Measurements from ENCODE around the gene ABT1. TPM values are rescaled to one million over a fixed set of nuclear protein-coding genes. Genes with fewer than 3 reads are reported as not detected.

The ABT1 gene
- total RNA-seq, 2 experiments from 2014 or later, result 39.8 to 40.4 TPM

DNA sequence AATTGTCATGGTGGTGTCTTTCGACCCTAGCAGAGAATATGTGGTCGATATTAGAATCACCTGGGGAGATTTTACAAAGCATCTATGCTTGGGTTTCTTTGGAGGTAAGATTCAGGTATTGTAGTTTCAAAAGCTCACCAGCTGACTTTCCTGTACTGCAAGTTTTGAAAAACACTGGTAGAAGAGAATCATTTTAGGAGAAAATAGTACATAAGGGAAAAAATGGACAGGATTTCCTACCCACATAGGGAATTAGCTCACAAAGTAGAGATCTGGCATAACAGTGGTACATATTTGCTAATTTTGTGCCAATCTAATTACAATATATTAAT, 27.4 kb upstream of the ABT1 start:
- POLR2A ChIA-PET, result interaction anchor here (0.7 to 3.2 kb wide), 23 partner anchors 8 to 563 kb away, joined by 3 to 65 read pairs (median 9); partner anchors contain the start of gene HMGN4
- intact Hi-C loops (cut with DNase I, micrococcal nuclease), result loop anchor here (1.0 to 5.0 kb wide), 4 partner anchors 227 to 1968 kb away; no protein-coding TSS in a partner anchor
- Histone ChIP-seq H3K4me1 (ENCODE audit: insufficient read depth, low read length) (peaks cover 21% of the 10 kb centered on the region), H3K36me3 (ENCODE audit: insufficient read depth, low read length) (no peaks in the 10 kb centered on the region), H3K4me3 (ENCODE audit: low read length) (peak overlapping the region; percentile 55), H3K27me3 (ENCODE audit: control insufficient read depth in 1 of 2, insufficient read depth in 2 of 2, low read length in 2 of 2) (no peaks in the 10 kb centered on the region), H3K9me3 (ENCODE audit: control insufficient read depth in 1 of 2, insufficient read depth in 1 of 2, low read length in 2 of 2) (peaks cover 0 to 10% of the 10 kb centered on the region in 2 experiments), H3K27ac (ENCODE audit: low read depth in 1 of 2, low read length in 2 of 2) (no peak overlapping the region)
- peak overlapping the region; percentile 100 for H3K27ac Mint-ChIP-seq
- H3K27me3 Mint-ChIP-seq, result peaks cover 16% of the 10 kb centered on the region
- DNase-seq (no peak), ATAC-seq (ENCODE audit: poor library complexity) (no peak)
- TF ChIP-seq, protein P1, sequence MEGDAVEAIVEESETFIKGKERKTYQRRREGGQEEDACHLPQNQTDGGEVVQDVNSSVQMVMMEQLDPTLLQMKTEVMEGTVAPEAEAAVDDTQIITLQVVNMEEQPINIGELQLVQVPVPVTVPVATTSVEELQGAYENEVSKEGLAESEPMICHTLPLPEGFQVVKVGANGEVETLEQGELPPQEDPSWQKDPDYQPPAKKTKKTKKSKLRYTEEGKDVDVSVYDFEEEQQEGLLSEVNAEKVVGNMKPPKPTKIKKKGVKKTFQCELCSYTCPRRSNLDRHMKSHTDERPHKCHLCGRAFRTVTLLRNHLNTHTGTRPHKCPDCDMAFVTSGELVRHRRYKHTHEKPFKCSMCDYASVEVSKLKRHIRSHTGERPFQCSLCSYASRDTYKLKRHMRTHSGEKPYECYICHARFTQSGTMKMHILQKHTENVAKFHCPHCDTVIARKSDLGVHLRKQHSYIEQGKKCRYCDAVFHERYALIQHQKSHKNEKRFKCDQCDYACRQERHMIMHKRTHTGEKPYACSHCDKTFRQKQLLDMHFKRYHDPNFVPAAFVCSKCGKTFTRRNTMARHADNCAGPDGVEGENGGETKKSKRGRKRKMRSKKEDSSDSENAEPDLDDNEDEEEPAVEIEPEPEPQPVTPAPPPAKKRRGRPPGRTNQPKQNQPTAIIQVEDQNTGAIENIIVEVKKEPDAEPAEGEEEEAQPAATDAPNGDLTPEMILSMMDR (IDR thresholded peaks at IDR 0.05), result no peak
- H3K9me3 Mint-ChIP-seq, result peaks cover 9% of the 10 kb centered on the region
- peak overlapping the region; percentile 97 for H3K4me3 Mint-ChIP-seq
- peaks cover 29% of the 10 kb centered on the region for H3K4me1 Mint-ChIP-seq (ENCODE audit: low read depth)
- H3K36me3 Mint-ChIP-seq (ENCODE audit: low read depth), result peaks cover 30% of the 10 kb centered on the region
- CTCF ChIA-PET, result interaction anchor here (0.8 to 2.5 kb wide), 13 partner anchors 15 to 445 kb away, joined by 3 to 18 read pairs (median 4); partner anchors contain the start of gene HMGN4

DNA sequence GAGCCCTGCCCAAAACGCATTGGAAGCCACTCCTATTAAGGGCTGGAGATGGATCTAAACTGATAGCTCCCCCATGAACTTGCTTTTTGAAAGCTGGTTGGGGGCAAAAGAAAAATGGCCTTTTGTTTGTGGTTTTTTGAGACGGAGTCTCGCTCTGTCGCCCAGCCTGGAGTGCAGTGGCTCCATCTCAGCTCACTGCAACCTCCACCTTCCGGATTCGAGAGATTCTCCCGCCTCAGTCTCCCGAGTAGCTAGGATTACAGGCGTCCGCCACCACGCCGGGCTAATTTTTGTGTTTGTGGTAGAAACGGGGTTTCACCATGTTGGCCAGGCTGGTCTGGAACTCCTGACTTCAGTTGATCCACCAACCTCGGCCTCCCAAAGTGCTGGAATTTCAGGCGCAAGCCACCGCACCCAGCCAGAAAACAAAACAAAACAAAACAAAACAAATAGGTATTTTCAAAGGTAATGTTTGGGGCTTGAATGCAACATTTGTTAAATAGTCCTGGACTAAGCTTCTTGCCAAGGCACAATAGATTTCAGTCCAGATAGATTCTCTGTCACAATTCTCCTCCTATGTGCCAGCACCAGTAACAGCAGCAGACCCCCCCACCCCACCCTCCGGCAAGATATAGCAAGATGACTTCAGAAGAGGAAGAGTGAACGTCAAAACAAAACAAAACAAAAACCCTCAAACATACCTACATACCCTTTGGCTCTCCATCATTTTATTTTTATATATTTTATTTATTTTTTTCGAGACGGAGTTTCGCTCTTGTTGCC, 26.5 kb upstream of the ABT1 start:
- ATAC-seq (ENCODE audit: poor library complexity) (no peak), DNase-seq (peak in 1 of 14 experiments; percentile 61)
- ChIA-PET POLR2A (interaction anchor here (0.7 to 3.2 kb wide), 19 partner anchors 18 to 562 kb away, joined by 3 to 65 read pairs (median 9); partner anchors contain the start of gene HMGN4), CTCF (interaction anchor here (0.8 to 3.8 kb wide), 7 partner anchors 25 to 446 kb away, joined by 3 to 31 read pairs (median 6); a partner anchor contains a TSS)
- intact Hi-C loops (cut with DNase I, micrococcal nuclease), result no loop called here
- H3K4me3 Mint-ChIP-seq, result peak overlapping the region; percentile 97
- H3K27ac Mint-ChIP-seq, result peak overlapping the region; percentile 50
- Histone ChIP-seq H3K27ac (ENCODE audit: low read depth in 1 of 2, low read length in 2 of 2) (no peak overlapping the region), H3K4me3 (ENCODE audit: low read length) (no peak overlapping the region), H3K27me3 (ENCODE audit: control insufficient read depth in 1 of 2, insufficient read depth in 2 of 2, low read length in 2 of 2) (no peaks in the 10 kb centered on the region), H3K9me3 (ENCODE audit: control insufficient read depth in 1 of 2, insufficient read depth in 1 of 2, low read length in 2 of 2) (peaks cover 0 to 10% of the 10 kb centered on the region in 2 experiments), H3K4me1 (ENCODE audit: insufficient read depth, low read length) (peaks cover 21% of the 10 kb centered on the region), H3K36me3 (ENCODE audit: insufficient read depth, low read length) (no peaks in the 10 kb centered on the region)
- TF ChIP-seq, protein P1 (IDR thresholded peaks at IDR 0.05), result no peak
- peaks cover 30% of the 10 kb centered on the region for H3K36me3 Mint-ChIP-seq (ENCODE audit: low read depth)
- peaks cover 9% of the 10 kb centered on the region for H3K9me3 Mint-ChIP-seq
- H3K27me3 Mint-ChIP-seq, result peaks cover 16% of the 10 kb centered on the region
- peaks cover 29% of the 10 kb centered on the region for H3K4me1 Mint-ChIP-seq (ENCODE audit: low read depth)

DNA sequence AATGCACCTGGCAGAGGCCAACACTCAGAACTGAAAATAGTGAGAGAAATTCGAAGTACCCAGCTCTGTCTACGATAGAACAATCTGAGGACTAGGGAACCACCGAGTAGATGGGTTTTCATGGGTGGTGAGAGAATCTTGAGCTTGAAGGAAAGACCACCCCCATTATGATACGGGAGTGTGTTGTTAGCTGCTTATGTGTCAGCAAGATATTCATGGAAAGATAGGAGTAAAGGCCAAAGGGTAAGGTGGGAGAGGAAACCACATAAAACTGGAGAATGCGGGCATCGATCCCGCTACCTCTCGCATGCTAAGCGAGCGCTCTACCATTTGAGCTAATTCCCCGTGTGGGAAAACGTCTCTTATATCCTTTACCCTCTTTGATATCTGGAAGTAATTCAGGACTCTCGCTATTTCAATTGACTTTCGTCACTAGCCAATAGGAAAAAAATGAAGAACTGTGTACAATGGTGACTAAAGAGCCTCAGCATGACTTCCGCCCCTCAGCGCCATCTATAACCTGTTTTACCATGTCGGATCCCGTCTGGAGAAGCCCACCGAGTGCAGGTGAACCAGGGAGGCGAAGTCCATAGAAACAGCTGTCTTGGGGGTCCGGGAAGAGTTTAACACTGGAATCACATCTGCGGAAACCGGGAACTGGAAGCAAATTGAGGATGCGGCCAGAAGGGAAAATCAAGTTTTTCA, 25.0 kb upstream of the ABT1 start:
- intact Hi-C loops (cut with DNase I, micrococcal nuclease), result loop anchor here in 1 of 2 experiments (1.0 kb wide), 2 partner anchors 18 to 25 kb away; partner anchors contain the start of gene ABT1
- TF ChIP-seq, protein P1 (IDR thresholded peaks at IDR 0.05), result no peak
- Histone ChIP-seq H3K27me3 (ENCODE audit: control insufficient read depth in 1 of 2, insufficient read depth in 2 of 2, low read length in 2 of 2) (no peaks in the 10 kb centered on the region), H3K4me1 (ENCODE audit: insufficient read depth, low read length) (peaks cover 21% of the 10 kb centered on the region), H3K27ac (ENCODE audit: low read depth in 1 of 2, low read length in 2 of 2) (peak overlapping the region in 1 of 2 donors; percentile 18), H3K36me3 (ENCODE audit: insufficient read depth, low read length) (no peaks in the 10 kb centered on the region), H3K4me3 (ENCODE audit: low read length) (peak overlapping the region; percentile 56), H3K9me3 (ENCODE audit: control insufficient read depth in 1 of 2, insufficient read depth in 1 of 2, low read length in 2 of 2) (peaks cover 0 to 10% of the 10 kb centered on the region in 2 experiments)
- POLR2A ChIA-PET, result interaction anchor here (0.6 to 2.0 kb wide), 16 partner anchors 18 to 1266 kb away, joined by 3 to 14 read pairs (median 3); a partner anchor contains a TSS
- peaks cover 9% of the 10 kb centered on the region for H3K9me3 Mint-ChIP-seq
- CTCF ChIA-PET, result interaction anchor here (0.6 to 3.8 kb wide), 18 partner anchors 10 to 1299 kb away, joined by 3 to 31 read pairs (median 4); partner anchors contain the start of gene HMGN4
- peaks cover 30% of the 10 kb centered on the region for H3K4me1 Mint-ChIP-seq (ENCODE audit: low read depth)
- peak overlapping the region; percentile 92 for H3K27ac Mint-ChIP-seq
- peaks cover 35% of the 10 kb centered on the region for H3K36me3 Mint-ChIP-seq (ENCODE audit: low read depth)
- H3K27me3 Mint-ChIP-seq, result peaks cover 17% of the 10 kb centered on the region
- H3K4me3 Mint-ChIP-seq, result peak overlapping the region; percentile 94
- DNase-seq, result peak in 7 of 14 experiments; percentile 15 to 84 (median 52)
- peak; percentile 54 for ATAC-seq (ENCODE audit: poor library complexity)

All from CD4-positive, alpha-beta T cell (primary cell).